Measurements from ENCODE around the gene FGF7.
"Not testable (repeated sequence)": the region's sequence is repeated elsewhere in the genome, so short reads cannot be mapped to it uniquely, and the experiment has no call there.

Gene FGF7

GRCh38 chr15:49495993-49496753 lies 73.1 kb downstream of the FGF7 start:
- no peak for DNase-seq

GRCh38 chr15:49501586-49501985 lies 78.5 kb downstream of the FGF7 start:
- DNase-seq = no peak

- DNase-seq = no peak
Measured at GRCh38 chr15:49506341-49506740, 83.3 kb downstream of the FGF7 start.

- no peak for DNase-seq
Measured at GRCh38 chr15:49507261-49507660, 84.2 kb downstream of the FGF7 start.

- not testable (repeated sequence) for DNase-seq
Measured at GRCh38 chr15:49512739-49513138, 89.7 kb downstream of the FGF7 start.

GRCh38 chr15:49521802-49522201 lies 98.8 kb downstream of the FGF7 start:
- DNase-seq = no peak

- DNase-seq = no peak
Measured at GRCh38 chr15:49528289-49528688, 105.2 kb downstream of the FGF7 start.

GRCh38 chr15:49530092-49530491 lies 107.0 kb downstream of the FGF7 start:
- DNase-seq = no peak

Data from activated CD8-positive, alpha-beta memory T cell treated with anti-CD3 and anti-CD28 coated beads, Interleukin-2, amount 50 U/mL, for 48 hours (primary cell).